ENCODE data around the gene GRK5.

GRK5 gene

DNA sequence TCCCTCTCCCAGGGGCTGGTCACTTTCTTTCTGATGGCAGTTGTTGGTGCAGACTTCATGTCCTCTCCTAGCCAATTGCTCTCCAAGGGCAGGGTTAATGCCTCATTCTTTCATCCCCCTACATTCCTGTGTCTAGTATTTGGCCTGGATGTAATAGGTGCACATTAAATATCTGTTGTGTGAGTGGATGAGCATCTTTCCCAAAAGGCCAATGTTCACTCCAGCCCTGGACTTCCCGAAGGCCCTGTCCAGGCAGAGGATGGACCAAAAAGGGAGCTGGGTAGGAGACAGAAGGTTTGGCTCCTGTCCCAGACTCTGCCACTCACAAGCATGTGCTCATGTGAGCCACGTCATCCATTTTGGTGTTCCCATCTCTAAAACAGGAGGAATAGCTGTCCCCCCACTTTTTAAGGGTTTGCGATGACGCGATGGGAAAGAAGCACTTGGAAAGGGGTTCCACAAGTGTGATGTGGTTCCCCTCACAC lies 287.7 kb downstream of the GRK5 start:
- TF ChIP-seq, protein P1, sequence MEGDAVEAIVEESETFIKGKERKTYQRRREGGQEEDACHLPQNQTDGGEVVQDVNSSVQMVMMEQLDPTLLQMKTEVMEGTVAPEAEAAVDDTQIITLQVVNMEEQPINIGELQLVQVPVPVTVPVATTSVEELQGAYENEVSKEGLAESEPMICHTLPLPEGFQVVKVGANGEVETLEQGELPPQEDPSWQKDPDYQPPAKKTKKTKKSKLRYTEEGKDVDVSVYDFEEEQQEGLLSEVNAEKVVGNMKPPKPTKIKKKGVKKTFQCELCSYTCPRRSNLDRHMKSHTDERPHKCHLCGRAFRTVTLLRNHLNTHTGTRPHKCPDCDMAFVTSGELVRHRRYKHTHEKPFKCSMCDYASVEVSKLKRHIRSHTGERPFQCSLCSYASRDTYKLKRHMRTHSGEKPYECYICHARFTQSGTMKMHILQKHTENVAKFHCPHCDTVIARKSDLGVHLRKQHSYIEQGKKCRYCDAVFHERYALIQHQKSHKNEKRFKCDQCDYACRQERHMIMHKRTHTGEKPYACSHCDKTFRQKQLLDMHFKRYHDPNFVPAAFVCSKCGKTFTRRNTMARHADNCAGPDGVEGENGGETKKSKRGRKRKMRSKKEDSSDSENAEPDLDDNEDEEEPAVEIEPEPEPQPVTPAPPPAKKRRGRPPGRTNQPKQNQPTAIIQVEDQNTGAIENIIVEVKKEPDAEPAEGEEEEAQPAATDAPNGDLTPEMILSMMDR (IDR thresholded peaks at IDR 0.05; ENCODE audit: low read depth, low read length) = no peak
- H3K4me3 ChIP-seq (ENCODE audit: low read depth, low read length) = no peak overlapping the region

DNA sequence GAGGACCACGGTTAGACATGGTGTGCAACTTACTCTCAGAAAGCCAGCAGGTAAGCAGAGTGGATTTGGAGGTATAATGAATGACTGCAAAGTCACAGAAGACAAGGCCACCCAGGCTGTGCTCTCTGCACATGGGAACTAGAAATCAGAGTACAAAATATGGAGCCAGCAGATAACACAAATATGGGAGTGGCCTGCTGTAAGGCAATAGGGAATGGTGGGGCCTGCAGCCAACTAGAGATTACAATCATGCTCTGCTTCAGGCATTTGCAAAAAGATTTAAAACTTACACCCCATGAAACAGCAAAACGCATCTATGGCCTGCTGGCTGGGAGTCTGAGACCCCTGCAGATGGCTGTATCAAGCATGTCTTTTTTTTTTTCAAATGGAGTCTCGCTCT lies 288.2 kb downstream of the GRK5 start:
- TF ChIP-seq, protein P1 (IDR thresholded peaks at IDR 0.05; ENCODE audit: low read depth, low read length) = no peak
- H3K4me3 ChIP-seq (ENCODE audit: low read depth, low read length) = no peak overlapping the region

DNA sequence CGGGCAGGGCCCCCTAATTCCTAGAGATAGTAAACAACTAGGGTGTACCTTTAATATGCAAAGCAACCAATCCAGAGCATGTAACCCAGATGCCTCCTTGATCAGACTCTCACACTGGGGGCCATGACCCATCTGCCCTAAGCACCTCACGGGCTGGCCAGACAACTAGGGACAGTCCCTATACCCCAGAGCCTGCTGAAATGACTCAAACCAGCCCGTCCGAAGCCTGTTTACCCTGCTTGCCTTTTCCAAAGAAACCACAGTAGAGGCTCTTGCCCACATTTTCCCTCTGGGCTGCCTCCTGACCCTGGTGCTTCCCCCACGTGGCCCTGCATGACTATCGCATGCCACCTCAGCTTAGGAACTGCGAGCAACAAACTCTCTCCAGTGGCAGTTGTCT lies 288.9 kb downstream of the GRK5 start:
- TF ChIP-seq, protein P1 (IDR thresholded peaks at IDR 0.05; ENCODE audit: low read depth, low read length) = no peak
- no peak overlapping the region for H3K4me3 ChIP-seq (ENCODE audit: low read depth, low read length)

DNA sequence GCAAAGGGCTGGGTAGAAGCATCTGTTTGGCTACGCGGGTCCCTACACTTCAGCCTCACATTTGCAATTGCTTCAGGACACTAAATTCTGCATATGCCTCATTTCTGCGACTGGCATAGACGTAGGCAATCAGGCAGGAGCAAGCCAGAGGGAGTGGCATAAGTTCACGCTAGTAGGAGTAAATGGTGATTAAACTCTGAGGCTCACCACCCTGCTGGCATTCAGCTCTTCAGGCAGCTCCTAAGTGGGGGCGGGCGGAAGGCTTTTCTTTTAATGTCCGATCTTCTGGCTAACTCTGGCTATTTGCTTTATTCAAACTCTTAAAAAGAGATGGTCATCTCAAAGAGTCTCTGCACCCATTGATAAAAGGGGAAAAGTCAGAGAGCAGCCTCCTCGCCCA lies 289.9 kb downstream of the GRK5 start:
- H3K4me3 ChIP-seq (ENCODE audit: low read depth, low read length) = no peak overlapping the region
- TF ChIP-seq, protein P1 (IDR thresholded peaks at IDR 0.05; ENCODE audit: low read depth, low read length) = no peak

DNA sequence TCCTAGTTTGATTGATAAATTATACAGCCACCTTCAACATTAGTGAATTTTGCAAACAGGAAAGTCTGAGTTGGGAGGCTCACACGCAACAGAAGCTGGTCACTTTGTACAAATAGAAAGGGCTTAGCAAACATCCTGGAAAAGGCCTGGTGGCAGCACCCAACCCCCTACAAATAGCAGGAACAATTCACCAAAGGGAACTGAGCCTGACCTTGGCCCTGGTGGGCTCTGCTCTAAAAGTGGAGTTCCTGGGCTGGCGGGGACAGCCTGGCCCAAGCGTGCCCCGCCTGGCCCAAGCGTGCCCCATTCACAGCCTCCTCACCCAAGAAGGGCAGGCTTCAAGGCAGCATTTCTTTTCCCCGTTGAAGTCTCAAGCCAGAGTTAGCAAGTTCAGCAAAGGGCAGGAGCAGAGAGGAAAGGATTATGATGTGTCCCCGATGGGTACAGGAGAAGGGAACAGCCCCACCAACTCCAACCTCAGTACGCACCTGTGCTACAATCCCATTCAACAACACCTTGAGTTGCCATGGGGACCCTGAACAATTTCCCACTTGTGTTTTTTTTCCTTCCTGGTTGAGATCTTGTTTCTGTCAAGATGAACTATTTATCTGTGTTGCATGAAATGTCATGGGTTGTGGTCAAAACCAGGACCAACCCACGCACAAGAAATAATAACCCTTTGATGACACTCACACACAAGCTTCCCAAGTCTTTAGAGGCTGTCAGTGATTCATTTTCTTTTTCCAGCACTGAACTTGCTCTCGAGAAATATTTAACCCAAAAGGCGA lies 291.7 kb downstream of the GRK5 start:
- TF ChIP-seq, protein P1 (IDR thresholded peaks at IDR 0.05; ENCODE audit: low read depth, low read length) = no peak
- no peak overlapping the region for H3K4me3 ChIP-seq (ENCODE audit: low read depth, low read length)

DNA sequence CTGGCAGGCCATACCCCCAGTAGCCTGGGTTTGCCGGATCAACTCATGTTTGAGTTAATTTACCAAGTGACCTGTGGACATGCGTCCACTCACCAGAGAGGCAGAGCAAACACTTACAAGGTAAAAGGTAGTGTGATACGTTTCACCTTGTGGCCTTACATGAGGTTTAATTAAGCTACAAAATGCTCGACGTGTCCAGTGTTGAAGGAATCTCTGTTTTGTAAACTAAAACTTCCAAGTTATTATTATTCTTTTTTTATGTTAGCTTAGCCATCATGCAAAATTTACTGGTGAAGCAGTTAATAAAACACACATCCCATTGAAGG lies 292.3 kb downstream of the GRK5 start:
- TF ChIP-seq, protein P1 (IDR thresholded peaks at IDR 0.05; ENCODE audit: low read depth, low read length) = no peak

DNA sequence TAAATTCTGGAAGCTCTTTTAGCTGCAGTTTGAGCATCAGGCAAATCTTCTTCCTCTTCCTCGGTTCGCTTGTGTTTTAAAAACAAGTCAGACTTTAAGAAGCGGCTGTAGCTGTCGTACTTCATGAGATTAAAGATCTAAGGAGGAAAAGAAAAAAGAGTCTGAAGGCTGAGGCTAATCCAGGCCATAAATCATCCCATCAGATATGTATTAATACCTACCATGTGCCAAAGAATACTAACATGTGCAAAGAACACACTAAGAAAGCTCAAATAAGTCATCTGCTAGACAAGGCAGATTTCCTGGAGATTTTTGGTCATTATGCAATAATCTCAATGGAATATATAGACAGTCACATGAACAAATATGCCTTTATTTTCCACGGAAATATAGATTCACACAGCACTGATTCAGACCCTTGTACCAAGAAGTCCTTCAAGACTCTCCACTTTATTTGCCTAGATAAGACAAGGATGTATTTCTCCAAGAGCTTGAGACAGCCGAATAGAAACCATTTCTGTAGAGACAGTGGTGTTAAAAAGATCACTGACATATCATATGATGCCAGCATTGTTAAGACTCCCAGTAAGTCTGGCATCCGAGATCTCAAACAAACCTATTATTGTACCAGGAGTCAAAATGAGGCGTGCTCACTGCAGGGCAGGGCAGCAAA lies 292.9 kb downstream of the GRK5 start:
- H3K4me3 ChIP-seq (ENCODE audit: low read depth, low read length) = no peak overlapping the region
- TF ChIP-seq, protein P1 (IDR thresholded peaks at IDR 0.05; ENCODE audit: low read depth, low read length) = no peak

More for the DNA sequence above, 292.3 kb downstream of the GRK5 start:
- no peak overlapping the region for H3K4me3 ChIP-seq (ENCODE audit: low read depth, low read length)

Measured in WI38 (cell line).